KOPT-K1 (cell line): Measurements from ENCODE around the gene KCTD1.

Experiments used
- H3K27ac ChIP-seq: fragments of 200-600 bp; sonication (generic); 2 replicates; pipeline ENCODE4 v1.5.1; 2016; ENCODE audit warnings: antibody characterized with exemption, mild to moderate bottlenecking, low read depth, low read length; ENCODE audit not compliant: poor library complexity, severe bottlenecking
- H3K36me3 ChIP-seq: fragments of 200-600 bp; sonication (generic); 2 replicates; pipeline ENCODE4 v1.5.1; 2017; ENCODE audit warnings: antibody characterized with exemption, mild to moderate bottlenecking, low read length, moderate library complexity; ENCODE audit not compliant: insufficient read depth
- H3K9me3 ChIP-seq: fragments of 200-600 bp; sonication (generic); 2 replicates; pipeline ENCODE4 v1.5.1; 2017; ENCODE audit warnings: antibody characterized with exemption, low read length, mild to moderate bottlenecking; ENCODE audit not compliant: insufficient read depth, poor library complexity, severe bottlenecking

Gene KCTD1

GRCh38 chr18:26425148-26425531 lies 123.2 kb downstream of the KCTD1 start:
- Histone ChIP-seq H3K9me3 (no peaks in the 10 kb centered on the region), H3K36me3 (no peaks in the 10 kb centered on the region), H3K27ac (no peak overlapping the region)

DNA sequence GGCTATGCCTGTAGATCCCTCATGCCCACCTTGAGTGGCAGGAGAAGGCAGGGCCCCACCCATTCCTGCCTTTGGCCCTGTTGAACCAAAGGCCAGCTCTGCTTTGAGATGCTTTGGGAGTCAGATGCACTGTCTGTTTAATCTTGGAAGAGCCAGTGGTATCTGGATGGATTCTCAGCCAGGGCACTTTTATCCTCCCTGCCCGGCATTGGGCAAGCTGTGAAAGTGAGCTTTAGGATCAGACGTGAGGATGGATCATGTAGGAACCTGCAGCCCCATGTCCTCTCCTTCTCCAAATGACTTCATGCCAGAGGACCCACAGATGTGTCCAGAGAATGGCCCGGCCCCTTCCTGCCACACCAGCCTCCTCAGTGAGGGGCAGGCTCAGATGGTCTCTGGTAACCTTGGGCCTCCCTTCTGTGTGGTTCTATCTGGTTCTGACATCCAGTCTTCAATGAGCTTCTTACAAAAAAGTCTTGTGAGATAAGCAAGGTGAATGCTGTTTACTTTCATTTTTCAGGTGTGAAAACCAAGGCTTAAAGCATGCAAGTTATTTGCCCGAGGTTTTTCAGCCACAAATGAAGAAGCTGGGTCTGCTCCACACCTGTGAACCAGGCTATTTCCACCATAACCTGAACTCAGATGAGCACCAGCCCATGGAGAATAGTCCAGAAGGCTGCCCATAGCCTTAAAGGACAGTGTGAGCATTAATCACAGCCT lies 123.8 kb downstream of the KCTD1 start:
- no peaks in the 10 kb centered on the region for H3K9me3 ChIP-seq
- no peaks in the 10 kb centered on the region for H3K36me3 ChIP-seq
- H3K27ac ChIP-seq, result no peak overlapping the region

GRCh38 chr18:26422472-26423162 lies 125.7 kb downstream of the KCTD1 start:
- Histone ChIP-seq H3K36me3 (no peaks in the 10 kb centered on the region), H3K9me3 (no peaks in the 10 kb centered on the region), H3K27ac (no peak overlapping the region)

- Histone ChIP-seq H3K9me3 (no peaks in the 10 kb centered on the region), H3K27ac (no peak overlapping the region), H3K36me3 (no peaks in the 10 kb centered on the region)
Measured at GRCh38 chr18:26421931-26422330, 126.4 kb downstream of the KCTD1 start.

GRCh38 chr18:26421503-26421902 lies 126.8 kb downstream of the KCTD1 start:
- no peak overlapping the region for H3K27ac ChIP-seq
- H3K9me3 ChIP-seq, result no peaks in the 10 kb centered on the region
- H3K36me3 ChIP-seq, result no peaks in the 10 kb centered on the region

- Histone ChIP-seq H3K9me3 (no peaks in the 10 kb centered on the region), H3K27ac (no peak overlapping the region), H3K36me3 (no peaks in the 10 kb centered on the region)
Measured at GRCh38 chr18:26419746-26420145, 128.6 kb downstream of the KCTD1 start.

DNA sequence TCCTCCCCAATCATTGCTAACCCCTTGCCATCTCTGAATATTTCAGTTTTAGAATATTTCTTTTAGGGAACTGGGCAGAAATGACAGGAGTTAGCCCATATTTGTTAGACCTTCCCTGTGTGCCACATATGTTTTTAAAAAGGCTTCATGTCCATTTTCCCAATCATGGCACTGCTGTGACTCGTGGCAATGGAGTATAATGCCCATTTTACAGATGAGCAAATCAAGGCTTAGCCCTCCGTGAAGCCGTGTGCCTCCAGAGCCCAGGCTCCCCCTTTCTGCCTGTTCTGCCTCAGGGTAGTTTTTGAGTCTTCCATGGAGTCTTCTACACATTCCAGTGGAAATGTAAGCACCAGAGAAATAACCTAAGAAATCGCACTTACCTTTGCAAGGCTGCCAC lies 130.1 kb downstream of the KCTD1 start:
- no peaks in the 10 kb centered on the region for H3K9me3 ChIP-seq
- no peaks in the 10 kb centered on the region for H3K36me3 ChIP-seq
- no peak overlapping the region for H3K27ac ChIP-seq

- Histone ChIP-seq H3K27ac (no peak overlapping the region), H3K9me3 (no peaks in the 10 kb centered on the region), H3K36me3 (no peaks in the 10 kb centered on the region)
Measured at GRCh38 chr18:26417190-26417589, 131.2 kb downstream of the KCTD1 start.

DNA sequence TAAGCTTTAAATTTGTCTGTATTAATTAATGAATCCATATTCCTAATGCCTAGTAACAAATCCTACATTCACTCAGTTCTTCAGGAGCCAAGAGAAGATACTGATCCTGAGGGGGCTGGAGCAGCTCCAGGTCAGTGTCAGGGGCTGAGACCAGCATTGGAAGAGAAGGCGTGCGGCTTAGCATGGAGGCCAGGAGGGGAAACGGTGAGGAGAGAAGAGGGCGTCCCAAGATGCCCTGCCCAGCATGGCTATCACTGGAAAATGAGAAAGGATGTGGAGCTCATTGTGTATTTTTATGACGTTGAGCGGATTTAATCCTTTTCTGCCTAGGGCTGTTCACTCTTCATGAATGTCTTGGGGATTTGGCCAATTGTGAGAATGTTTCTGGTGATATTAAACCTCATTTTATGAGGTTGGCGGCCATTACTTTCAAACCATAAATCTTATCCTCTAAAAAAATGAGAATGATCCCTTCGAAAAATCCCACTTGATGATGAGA lies 131.7 kb downstream of the KCTD1 start:
- no peaks in the 10 kb centered on the region for H3K9me3 ChIP-seq
- H3K27ac ChIP-seq, result no peak overlapping the region
- no peaks in the 10 kb centered on the region for H3K36me3 ChIP-seq

- Histone ChIP-seq H3K27ac (no peak overlapping the region), H3K9me3 (no peaks in the 10 kb centered on the region), H3K36me3 (no peaks in the 10 kb centered on the region)
Measured at GRCh38 chr18:26415631-26416030, 132.7 kb downstream of the KCTD1 start.

- Histone ChIP-seq H3K9me3 (no peaks in the 10 kb centered on the region), H3K27ac (no peak overlapping the region), H3K36me3 (no peaks in the 10 kb centered on the region)
Measured at GRCh38 chr18:26414901-26415440, 133.4 kb downstream of the KCTD1 start.

DNA sequence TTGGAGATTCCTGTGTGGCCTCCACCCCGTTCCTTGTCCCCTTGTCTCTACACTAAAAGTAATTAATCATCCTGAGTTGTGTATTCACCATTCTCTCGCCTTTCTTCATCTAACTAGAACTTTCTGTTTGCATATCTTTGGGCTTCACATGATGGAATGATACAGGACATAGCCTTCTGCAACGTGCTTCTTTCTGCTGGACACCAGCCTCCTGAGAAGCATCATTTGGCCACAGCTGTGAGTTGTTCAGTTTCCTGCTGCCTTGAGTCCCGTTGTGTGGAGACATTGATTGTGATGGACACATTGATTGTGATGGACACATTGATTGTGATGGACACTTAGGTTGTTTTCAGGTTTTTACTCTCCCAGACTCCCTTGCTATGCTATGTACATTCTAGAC lies 139.3 kb downstream of the KCTD1 start:
- H3K27ac ChIP-seq, result no peak overlapping the region
- no peaks in the 10 kb centered on the region for H3K9me3 ChIP-seq
- no peaks in the 10 kb centered on the region for H3K36me3 ChIP-seq

DNA sequence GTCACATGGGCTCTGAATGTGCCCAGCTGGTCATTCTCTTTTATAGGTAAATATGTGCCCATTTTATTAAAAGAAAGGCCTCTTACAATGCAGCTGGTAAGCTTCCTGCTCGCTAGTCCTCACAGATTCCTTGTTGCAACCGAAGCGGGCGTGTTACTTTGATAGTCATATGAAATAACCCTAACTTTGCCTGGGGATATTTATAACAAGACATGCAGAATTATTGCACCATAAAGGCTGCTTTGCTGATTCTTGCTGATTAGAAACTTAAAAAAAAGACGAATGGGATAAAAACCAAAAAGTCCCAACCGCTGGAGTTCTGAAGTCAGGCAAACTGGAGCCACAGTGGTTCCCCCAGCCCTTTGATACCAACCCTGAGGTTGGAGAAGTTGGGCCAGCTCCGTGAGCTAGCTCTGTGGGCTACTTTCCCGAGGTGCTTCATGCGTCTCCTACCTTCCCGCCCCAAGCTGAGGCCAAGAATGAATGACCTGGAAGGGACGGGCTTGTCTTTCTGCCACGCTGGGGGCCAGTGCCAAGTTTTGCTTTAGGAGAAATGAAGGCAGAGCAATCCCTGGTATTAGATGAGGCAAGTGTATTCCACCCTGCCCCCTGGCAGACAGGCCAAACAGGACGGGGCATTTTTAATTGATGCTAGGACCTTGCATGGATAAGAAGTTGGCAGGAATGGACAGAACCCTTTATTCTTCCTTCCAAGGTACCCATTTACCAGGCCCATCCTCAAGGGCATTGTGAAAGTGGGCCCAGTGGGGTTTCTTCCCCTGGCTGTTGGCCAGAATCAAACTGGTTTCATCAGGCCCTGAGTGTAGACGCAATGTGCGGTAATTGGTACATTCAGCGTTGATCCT lies 140.4 kb downstream of the KCTD1 start:
- H3K36me3 ChIP-seq, result no peaks in the 10 kb centered on the region
- no peaks in the 10 kb centered on the region for H3K9me3 ChIP-seq
- no peak overlapping the region for H3K27ac ChIP-seq

DNA sequence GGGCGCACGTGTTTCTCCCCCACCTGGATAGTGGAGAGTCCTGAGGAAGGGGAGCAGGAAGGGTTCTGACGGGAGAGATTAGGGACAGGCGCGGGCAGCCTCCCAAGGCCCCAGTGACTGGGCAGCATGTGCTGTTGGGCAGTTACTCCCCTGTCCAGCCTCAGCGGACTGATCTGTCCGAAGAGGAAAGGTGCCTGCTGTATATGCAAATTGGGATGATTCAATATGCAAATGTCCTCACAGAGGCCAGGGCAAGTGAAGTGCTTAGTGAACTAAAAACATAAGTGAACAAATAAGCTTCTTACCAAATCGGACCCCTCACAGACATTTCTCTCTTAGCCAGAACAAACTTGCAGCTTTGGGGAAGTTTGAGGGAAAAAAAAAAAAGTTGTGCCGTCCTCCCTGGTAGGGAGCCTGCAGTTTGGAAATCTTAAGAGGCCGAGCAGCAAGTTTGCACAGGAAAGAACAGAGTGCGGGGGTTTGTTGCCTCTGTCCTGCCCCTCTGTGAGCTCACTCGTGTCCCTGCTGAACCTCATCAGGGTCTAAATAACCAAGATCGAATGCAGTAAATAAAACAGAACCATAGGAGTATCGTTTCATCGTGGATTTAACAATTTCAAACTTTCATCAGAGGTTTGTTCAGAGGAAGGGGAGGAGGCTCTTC lies 141.4 kb downstream of the KCTD1 start:
- no peaks in the 10 kb centered on the region for H3K36me3 ChIP-seq
- no peak overlapping the region for H3K27ac ChIP-seq
- H3K9me3 ChIP-seq, result no peaks in the 10 kb centered on the region
